Activated CD4-positive, alpha-beta T cell treated with anti-CD3 and anti-CD28 coated beads, Interleukin-2, amount 10 ng/mL, durations not matched to agents 7 days and 5 days (primary cell): ENCODE data around the gene ARHGAP26. TPM values are rescaled to one million over a fixed set of nuclear protein-coding genes. Genes with fewer than 3 reads are reported as not detected.

Experiments used
- CTCF ChIA-PET: fragments of 350-600 bp; sonication (Branson Sonifier 250); formaldehyde crosslinking; loops from one replicate; lab custom pipeline; 2021; ENCODE audit warnings: antibody characterized with exemption; lab: Charles Lee
- POLR2A ChIA-PET: fragments of 350-600 bp; sonication (Branson Sonifier 250); formaldehyde crosslinking; loops from one replicate; lab custom pipeline; 2021; ENCODE audit warnings: antibody characterized with exemption; lab: Charles Lee
- DNase-seq: peaks from one replicate; pipeline ENCODE4 v3.0.0-alpha.2; 2020
- H3K27ac Mint-ChIP-seq: one replicate; pipeline ENCODE4 v1.8.0; 2021; ENCODE audit warnings: mild to moderate bottlenecking, moderate library complexity, mixed read lengths
- H3K27me3 Mint-ChIP-seq: one replicate; pipeline ENCODE4 v1.8.0; 2021; ENCODE audit warnings: mixed read lengths
- H3K36me3 Mint-ChIP-seq: one replicate; pipeline ENCODE4 v1.8.0; 2021; ENCODE audit warnings: low read depth, mixed read lengths
- H3K4me1 Mint-ChIP-seq: one replicate; pipeline ENCODE4 v1.8.0; 2021; ENCODE audit warnings: mixed read lengths
- H3K4me3 Mint-ChIP-seq: one replicate; pipeline ENCODE4 v1.8.0; 2021; ENCODE audit warnings: mild to moderate bottlenecking, moderate library complexity, mixed read lengths
- H3K9me3 Mint-ChIP-seq: one replicate; pipeline ENCODE4 v1.8.0; 2021; ENCODE audit warnings: mixed read lengths
- total RNA-seq, 2 experiments: library from RNA; stranded (reverse); gene quantifications; one replicate each; pipeline ENCODE4 v1.2.3, GENCODE V29; 2021

The ARHGAP26 gene
- total RNA-seq, 2 experiments from 2014 or later = 21.0 to 21.5 TPM

- no peak for DNase-seq
- Mint-ChIP-seq H3K4me1 (peaks cover 5% of the 10 kb centered on the region), H3K27me3 (no peaks in the 10 kb centered on the region), H3K27ac (no peak overlapping the region), H3K4me3 (no peak overlapping the region), H3K36me3 (no peaks in the 10 kb centered on the region), H3K9me3 (no peaks in the 10 kb centered on the region)
- POLR2A ChIA-PET = no interaction called here
- CTCF ChIA-PET = interaction anchor here (0.8 to 5.7 kb wide), 11 partner anchors 10 to 226 kb away, joined by 3 to 43 read pairs (median 9); partner anchors contain the start of gene ARHGAP26
These were observed 111.6 kb downstream of the ARHGAP26 start for GRCh38 chr5:142881784-142882126.

GRCh38 chr5:142883025-142883424 is 112.8 kb downstream of the ARHGAP26 start:
- ChIA-PET CTCF (interaction anchor here (0.9 to 5.7 kb wide), 6 partner anchors 30 to 176 kb away, joined by 3 to 43 read pairs (median 12); partner anchors contain the start of gene ARHGAP26), POLR2A (no interaction called here)
- no peaks in the 10 kb centered on the region for H3K9me3 Mint-ChIP-seq
- no peak overlapping the region for H3K4me3 Mint-ChIP-seq
- DNase-seq = no peak
- H3K27ac Mint-ChIP-seq = no peak overlapping the region
- H3K27me3 Mint-ChIP-seq = no peaks in the 10 kb centered on the region
- no peaks in the 10 kb centered on the region for H3K36me3 Mint-ChIP-seq
- peaks cover 5% of the 10 kb centered on the region for H3K4me1 Mint-ChIP-seq

- H3K36me3 Mint-ChIP-seq = no peaks in the 10 kb centered on the region
- H3K4me1 Mint-ChIP-seq = peaks cover 5% of the 10 kb centered on the region
- no peak for DNase-seq
- no peaks in the 10 kb centered on the region for H3K9me3 Mint-ChIP-seq
- H3K27me3 Mint-ChIP-seq = no peaks in the 10 kb centered on the region
- no peak overlapping the region for H3K27ac Mint-ChIP-seq
- POLR2A ChIA-PET = no interaction called here
- no peak overlapping the region for H3K4me3 Mint-ChIP-seq
- CTCF ChIA-PET = interaction anchor here (0.9 to 5.7 kb wide), 5 partner anchors 30 to 170 kb away, joined by 3 to 43 read pairs (median 14); partner anchors contain the start of gene ARHGAP26
These were observed 113.3 kb downstream of the ARHGAP26 start for GRCh38 chr5:142883438-142883837.

GRCh38 chr5:142884029-142884428 is 113.9 kb downstream of the ARHGAP26 start:
- H3K36me3 Mint-ChIP-seq = no peaks in the 10 kb centered on the region
- no peak overlapping the region for H3K4me3 Mint-ChIP-seq
- ChIA-PET POLR2A (interaction anchor here (0.7 kb wide), 1 partner anchor 911 kb away, joined by 3 read pairs; no protein-coding TSS in a partner anchor), CTCF (interaction anchor here (0.9 to 5.7 kb wide), 5 partner anchors 31 to 170 kb away, joined by 3 to 43 read pairs (median 14); partner anchors contain the start of gene ARHGAP26)
- DNase-seq = no peak
- no peaks in the 10 kb centered on the region for H3K9me3 Mint-ChIP-seq
- H3K27ac Mint-ChIP-seq = no peak overlapping the region
- H3K4me1 Mint-ChIP-seq = peaks cover 5% of the 10 kb centered on the region
- H3K27me3 Mint-ChIP-seq = no peaks in the 10 kb centered on the region

GRCh38 chr5:142886211-142886610 is 116.0 kb downstream of the ARHGAP26 start:
- H3K27ac Mint-ChIP-seq = no peak overlapping the region
- no peaks in the 10 kb centered on the region for H3K9me3 Mint-ChIP-seq
- no peak for DNase-seq
- no peak overlapping the region for H3K4me3 Mint-ChIP-seq
- ChIA-PET POLR2A (no interaction called here), CTCF (interaction anchor here (1.6 kb wide), 1 partner anchor 139 kb away, joined by 5 read pairs; no protein-coding TSS in a partner anchor)
- peaks cover 3% of the 10 kb centered on the region for H3K4me1 Mint-ChIP-seq
- no peaks in the 10 kb centered on the region for H3K27me3 Mint-ChIP-seq
- no peaks in the 10 kb centered on the region for H3K36me3 Mint-ChIP-seq

GRCh38 chr5:142886956-142887355 is 116.8 kb downstream of the ARHGAP26 start:
- peaks cover 3% of the 10 kb centered on the region for H3K4me1 Mint-ChIP-seq
- POLR2A ChIA-PET = no interaction called here

GRCh38 chr5:142888469-142889085 is 118.4 kb downstream of the ARHGAP26 start:
- CTCF ChIA-PET = interaction anchor here (0.6 to 2.5 kb wide), 20 partner anchors 9 to 346 kb away, joined by 3 to 16 read pairs (median 4); no protein-coding TSS in a partner anchor
- Mint-ChIP-seq H3K27me3 (no peaks in the 10 kb centered on the region), H3K9me3 (no peaks in the 10 kb centered on the region), H3K36me3 (no peaks in the 10 kb centered on the region), H3K4me3 (no peak overlapping the region), H3K4me1 (peaks cover 3% of the 10 kb centered on the region), H3K27ac (no peak overlapping the region)
- POLR2A ChIA-PET = interaction anchor here (0.6 kb wide), 1 partner anchor 679 kb away, joined by 6 read pairs; no protein-coding TSS in a partner anchor
- peak; percentile 27 for DNase-seq

More at GRCh38 chr5:142886956-142887355, 116.8 kb downstream of the ARHGAP26 start:
- no peak overlapping the region for H3K27ac Mint-ChIP-seq
- CTCF ChIA-PET = interaction anchor here (1.1 to 2.2 kb wide), 4 partner anchors 8 to 174 kb away, joined by 4 to 15 read pairs (median 4); no protein-coding TSS in a partner anchor
- no peaks in the 10 kb centered on the region for H3K9me3 Mint-ChIP-seq
- H3K36me3 Mint-ChIP-seq = no peaks in the 10 kb centered on the region
- DNase-seq = no peak
- H3K27me3 Mint-ChIP-seq = no peaks in the 10 kb centered on the region
- no peak overlapping the region for H3K4me3 Mint-ChIP-seq

GRCh38 chr5:142892021-142892420 is 121.8 kb downstream of the ARHGAP26 start:
- POLR2A ChIA-PET = no interaction called here
- Mint-ChIP-seq H3K4me1 (peaks cover 5% of the 10 kb centered on the region), H3K9me3 (no peaks in the 10 kb centered on the region), H3K27ac (no peak overlapping the region), H3K27me3 (no peaks in the 10 kb centered on the region), H3K36me3 (peaks cover 4% of the 10 kb centered on the region), H3K4me3 (no peak overlapping the region)
- CTCF ChIA-PET = interaction anchor here (0.5 to 2.7 kb wide), 5 partner anchors 11 to 189 kb away, joined by 3 to 8 read pairs (median 3); no protein-coding TSS in a partner anchor
- no peak for DNase-seq

GRCh38 chr5:142894315-142894714 is 124.1 kb downstream of the ARHGAP26 start:
- Mint-ChIP-seq H3K36me3 (peaks cover 4% of the 10 kb centered on the region), H3K4me3 (no peak overlapping the region), H3K27ac (no peak overlapping the region), H3K9me3 (no peaks in the 10 kb centered on the region), H3K4me1 (peaks cover 5% of the 10 kb centered on the region), H3K27me3 (no peaks in the 10 kb centered on the region)
- POLR2A ChIA-PET = no interaction called here
- CTCF ChIA-PET = no interaction called here
- DNase-seq = no peak

- ChIA-PET POLR2A (no interaction called here), CTCF (no interaction called here)
- Mint-ChIP-seq H3K4me3 (no peak overlapping the region), H3K27me3 (no peaks in the 10 kb centered on the region), H3K36me3 (peaks cover 4% of the 10 kb centered on the region), H3K27ac (no peak overlapping the region), H3K4me1 (peaks cover 5% of the 10 kb centered on the region), H3K9me3 (no peaks in the 10 kb centered on the region)
- DNase-seq = no peak
These were observed 124.6 kb downstream of the ARHGAP26 start for GRCh38 chr5:142894749-142895148.

GRCh38 chr5:142896325-142897007 is 126.3 kb downstream of the ARHGAP26 start:
- H3K36me3 Mint-ChIP-seq = peaks cover 4% of the 10 kb centered on the region
- no peak overlapping the region for H3K4me3 Mint-ChIP-seq
- H3K4me1 Mint-ChIP-seq = peaks cover 2% of the 10 kb centered on the region
- no peaks in the 10 kb centered on the region for H3K9me3 Mint-ChIP-seq
- H3K27ac Mint-ChIP-seq = no peak overlapping the region
- ChIA-PET CTCF (interaction anchor here (0.6 to 1.7 kb wide), 4 partner anchors 8 to 183 kb away, joined by 3 to 6 read pairs (median 4); no protein-coding TSS in a partner anchor), POLR2A (no interaction called here)
- DNase-seq = no peak
- H3K27me3 Mint-ChIP-seq = no peaks in the 10 kb centered on the region

- H3K27ac Mint-ChIP-seq = no peak overlapping the region
- CTCF ChIA-PET = interaction anchor here (0.8 to 1.7 kb wide), 4 partner anchors 9 to 184 kb away, joined by 3 to 6 read pairs (median 4); no protein-coding TSS in a partner anchor
- peaks cover 2% of the 10 kb centered on the region for H3K4me1 Mint-ChIP-seq
- POLR2A ChIA-PET = no interaction called here
- no peaks in the 10 kb centered on the region for H3K9me3 Mint-ChIP-seq
- H3K36me3 Mint-ChIP-seq = peaks cover 4% of the 10 kb centered on the region
- no peak for DNase-seq
- no peak overlapping the region for H3K4me3 Mint-ChIP-seq
- no peaks in the 10 kb centered on the region for H3K27me3 Mint-ChIP-seq
These were observed 127.2 kb downstream of the ARHGAP26 start for GRCh38 chr5:142897328-142897727.

- Mint-ChIP-seq H3K27me3 (no peaks in the 10 kb centered on the region), H3K4me3 (no peak overlapping the region), H3K4me1 (peaks cover 2% of the 10 kb centered on the region), H3K36me3 (peaks cover 20% of the 10 kb centered on the region), H3K9me3 (no peaks in the 10 kb centered on the region), H3K27ac (no peak overlapping the region)
- ChIA-PET CTCF (no interaction called here), POLR2A (no interaction called here)
- DNase-seq = no peak
These were observed 130.8 kb downstream of the ARHGAP26 start for GRCh38 chr5:142900927-142901326.
